ENCODE measurements around the gene RIPOR1. TPM values are rescaled to one million over a fixed set of nuclear protein-coding genes. Genes with fewer than 3 reads are reported as not detected.

RIPOR1 gene
- polyA plus RNA-seq, 1 of the 3 experiments (the other 2 are of a cell fraction) = 24.7 TPM

DNA sequence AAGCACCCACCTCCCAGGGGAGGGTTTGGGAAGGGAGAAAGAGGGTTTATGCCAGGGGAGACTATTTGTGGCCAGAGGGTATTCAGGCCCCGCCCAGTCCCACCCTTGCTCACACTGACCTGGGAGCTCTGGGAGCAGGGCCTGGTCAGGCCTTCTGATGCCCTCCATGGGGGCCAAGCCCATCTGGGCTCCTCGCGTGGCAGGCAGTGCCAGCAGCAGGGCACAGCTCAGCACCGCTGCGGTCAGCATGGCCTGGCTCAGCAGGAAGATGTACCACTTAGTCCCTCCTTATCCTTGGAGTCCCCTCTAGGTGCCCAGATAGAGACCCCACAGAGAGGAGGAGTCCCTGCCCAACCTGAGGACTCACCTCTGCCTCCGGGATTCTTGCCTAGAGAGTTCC, 45.5 kb upstream of the RIPOR1 start, which contains the start of gene AGRP:
TSS of gene AGRP (minus strand) at position 398 of the 400 bp plus-strand sequence. CDS start at position 249, 149 bp downstream.
- Histone ChIP-seq H3F3A (replicated peaks; ENCODE audit: insufficient read depth) (peaks cover 5% of the 10 kb centered on the region), H3K4me3 (ENCODE audit: low read depth in 2 of 2, low read length in 1 of 2) (peak within 1 kb of the TSS; percentile 80 to 100), H3K4me2 (peak within 1 kb of the TSS; percentile 85), H3K9me3 (no peaks in the 10 kb centered on the region), H3K9me2 (no peaks in the 10 kb centered on the region), H4K20me1 (ENCODE audit: insufficient read depth) (peaks cover 11% of the 10 kb centered on the region), H3K79me2 (ENCODE audit: insufficient read depth) (peaks cover 45% of the 10 kb centered on the region), H3K27me3 (ENCODE audit: insufficient read depth) (no peaks in the 10 kb centered on the region), H3K4me1 (ENCODE audit: control insufficient read depth in 1 of 2, insufficient read depth in 2 of 2, low read depth in 1 of 2, low read length in 1 of 2) (peaks cover 6 to 19% of the 10 kb centered on the region in 2 experiments; a peak in 1 of 4 replicates), H3K36me3 (replicated peaks in 1 of 2; ENCODE audit: control insufficient read depth in 1 of 2, insufficient read depth in 2 of 2, low read length in 1 of 2) (peaks cover 0 to 3% of the 10 kb centered on the region in 2 experiments), H3K27ac (ENCODE audit: low read depth in 2 of 2, low read length in 1 of 2) (peak within 1 kb of the TSS in 1 of 2 experiments; percentile 91; a peak in 3 of 4 replicates), H2AFZ (ENCODE audit: low read depth) (peak within 1 kb of the TSS; percentile 91; the same call in 1 of the 2 replicates), H3K9ac (peak within 1 kb of the TSS; percentile 70)
- POLR2A ChIA-PET = no interaction called here
- WGBS (ENCODE audit: low lambda C conversion rate) = 100% methylated on average over 2 of the region's 6 CpGs
- DNase-seq = no peak
- no peak for TF ChIP-seq NRF1 (IDR thresholded peaks at IDR 0.05; ENCODE audit: low read depth, low read length)
- no peak for TF ChIP-seq MXI1 (IDR thresholded peaks at IDR 0.05; ENCODE audit: low read depth, low read length)
- TF ChIP-seq, protein P1, sequence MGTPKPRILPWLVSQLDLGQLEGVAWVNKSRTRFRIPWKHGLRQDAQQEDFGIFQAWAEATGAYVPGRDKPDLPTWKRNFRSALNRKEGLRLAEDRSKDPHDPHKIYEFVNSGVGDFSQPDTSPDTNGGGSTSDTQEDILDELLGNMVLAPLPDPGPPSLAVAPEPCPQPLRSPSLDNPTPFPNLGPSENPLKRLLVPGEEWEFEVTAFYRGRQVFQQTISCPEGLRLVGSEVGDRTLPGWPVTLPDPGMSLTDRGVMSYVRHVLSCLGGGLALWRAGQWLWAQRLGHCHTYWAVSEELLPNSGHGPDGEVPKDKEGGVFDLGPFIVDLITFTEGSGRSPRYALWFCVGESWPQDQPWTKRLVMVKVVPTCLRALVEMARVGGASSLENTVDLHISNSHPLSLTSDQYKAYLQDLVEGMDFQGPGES (IDR thresholded peaks at IDR 0.05; ENCODE audit: low read depth, low read length) = no peak
- TF ChIP-seq FOXM1 (IDR thresholded peaks at IDR 0.05; ENCODE audit: low read depth) = no peak
- no peak for TF ChIP-seq GABPA (IDR thresholded peaks at IDR 0.05; ENCODE audit: low read depth)
- no peak for TF ChIP-seq FOSL2 (IDR thresholded peaks at IDR 0.05; ENCODE audit: borderline replicate concordance, low read depth)
- CTCF ChIA-PET = interaction anchor here (1.5 to 2.9 kb wide), 5 partner anchors 9 to 161 kb away, joined by 5 to 45 read pairs (median 18); partner anchors contain the start of gene CARMIL2

DNA sequence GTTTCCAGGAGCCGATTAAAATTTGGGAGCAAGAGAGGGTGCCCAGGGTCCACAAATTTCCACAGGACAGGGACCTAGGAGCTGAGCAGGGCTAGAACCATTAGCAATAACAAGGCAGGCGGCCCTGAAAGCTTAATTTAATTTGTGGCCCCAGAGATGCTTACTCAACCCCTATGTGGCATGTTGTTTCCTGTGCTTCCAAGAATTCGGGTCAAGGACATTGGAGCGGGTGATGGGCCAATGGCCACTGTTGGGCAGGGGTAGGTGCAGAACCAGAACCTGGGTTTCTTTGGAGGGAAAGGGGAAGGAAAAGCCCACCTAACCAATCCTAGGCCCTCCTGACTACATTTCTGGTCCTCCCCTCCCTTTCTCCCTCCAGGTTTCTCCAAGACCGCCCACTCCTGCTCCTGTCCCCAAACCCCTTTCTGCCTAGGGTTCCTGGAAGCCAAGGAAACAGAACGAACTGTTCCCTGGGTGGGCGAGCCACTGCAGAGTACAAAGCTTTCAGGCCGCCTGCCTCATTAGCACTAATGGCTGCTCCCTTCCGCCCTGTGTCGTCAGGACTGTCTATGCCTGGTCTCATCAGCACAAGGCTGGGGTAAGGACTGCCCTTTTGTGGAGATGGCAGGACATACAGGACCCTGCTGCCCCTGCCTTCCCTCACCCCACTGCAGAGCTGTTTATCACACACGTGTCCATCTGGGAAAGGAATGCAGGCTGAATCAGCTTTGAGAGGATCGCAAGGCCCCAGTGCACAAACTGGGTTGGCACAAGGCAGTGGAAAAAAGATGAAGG, 44.7 kb upstream of the RIPOR1 start:
- H3F3A ChIP-seq (replicated peaks; ENCODE audit: insufficient read depth) = peaks cover 5% of the 10 kb centered on the region
- H4K20me1 ChIP-seq (ENCODE audit: insufficient read depth) = peaks cover 6% of the 10 kb centered on the region
- no peaks in the 10 kb centered on the region for H3K9me3 ChIP-seq
- H3K27ac ChIP-seq (ENCODE audit: low read depth in 2 of 2, low read length in 1 of 2) = no peak overlapping the region
- no peak overlapping the region for H3K9ac ChIP-seq
- peaks cover 0 to 3% of the 10 kb centered on the region in 2 experiments for H3K36me3 ChIP-seq (replicated peaks in 1 of 2; ENCODE audit: control insufficient read depth in 1 of 2, insufficient read depth in 2 of 2, low read length in 1 of 2)
- peaks cover 6 to 19% of the 10 kb centered on the region in 2 experiments; a peak in 1 of 4 replicates for H3K4me1 ChIP-seq (ENCODE audit: control insufficient read depth in 1 of 2, insufficient read depth in 2 of 2, low read depth in 1 of 2, low read length in 1 of 2)
- H3K4me2 ChIP-seq = no peak overlapping the region
- ChIA-PET CTCF (interaction anchor here (0.9 to 7.4 kb wide), 4 partner anchors 32 to 161 kb away, joined by 3 to 57 read pairs (median 8); partner anchors contain the start of gene CARMIL2), POLR2A (no interaction called here)
- 88% methylated on average over 12 of the region's 12 CpGs for WGBS (ENCODE audit: low lambda C conversion rate)
- DNase-seq = no peak
- TF ChIP-seq TEAD4 (IDR thresholded peaks at IDR 0.05; ENCODE audit: borderline replicate concordance, insufficient read depth) = no peak
- no peak for TF ChIP-seq RFX5 (IDR thresholded peaks at IDR 0.05; ENCODE audit: low read length)
- TF ChIP-seq, protein P2, sequence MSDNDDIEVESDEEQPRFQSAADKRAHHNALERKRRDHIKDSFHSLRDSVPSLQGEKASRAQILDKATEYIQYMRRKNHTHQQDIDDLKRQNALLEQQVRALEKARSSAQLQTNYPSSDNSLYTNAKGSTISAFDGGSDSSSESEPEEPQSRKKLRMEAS (IDR thresholded peaks at IDR 0.05; ENCODE audit: low read depth) = no peak
- TF ChIP-seq, protein P3, sequence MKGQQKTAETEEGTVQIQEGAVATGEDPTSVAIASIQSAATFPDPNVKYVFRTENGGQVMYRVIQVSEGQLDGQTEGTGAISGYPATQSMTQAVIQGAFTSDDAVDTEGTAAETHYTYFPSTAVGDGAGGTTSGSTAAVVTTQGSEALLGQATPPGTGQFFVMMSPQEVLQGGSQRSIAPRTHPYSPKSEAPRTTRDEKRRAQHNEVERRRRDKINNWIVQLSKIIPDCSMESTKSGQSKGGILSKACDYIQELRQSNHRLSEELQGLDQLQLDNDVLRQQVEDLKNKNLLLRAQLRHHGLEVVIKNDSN (IDR thresholded peaks at IDR 0.05; ENCODE audit: borderline replicate concordance, low read depth) = no peak
- no peak for TF ChIP-seq TAF1 (IDR thresholded peaks at IDR 0.05; ENCODE audit: borderline replicate concordance, low read depth, low read length)
- no peak for TF ChIP-seq FOXM1 (IDR thresholded peaks at IDR 0.05; ENCODE audit: low read depth)
- TF ChIP-seq ELF1 (IDR thresholded peaks at IDR 0.05) = no peak
- TF ChIP-seq, protein P4, sequence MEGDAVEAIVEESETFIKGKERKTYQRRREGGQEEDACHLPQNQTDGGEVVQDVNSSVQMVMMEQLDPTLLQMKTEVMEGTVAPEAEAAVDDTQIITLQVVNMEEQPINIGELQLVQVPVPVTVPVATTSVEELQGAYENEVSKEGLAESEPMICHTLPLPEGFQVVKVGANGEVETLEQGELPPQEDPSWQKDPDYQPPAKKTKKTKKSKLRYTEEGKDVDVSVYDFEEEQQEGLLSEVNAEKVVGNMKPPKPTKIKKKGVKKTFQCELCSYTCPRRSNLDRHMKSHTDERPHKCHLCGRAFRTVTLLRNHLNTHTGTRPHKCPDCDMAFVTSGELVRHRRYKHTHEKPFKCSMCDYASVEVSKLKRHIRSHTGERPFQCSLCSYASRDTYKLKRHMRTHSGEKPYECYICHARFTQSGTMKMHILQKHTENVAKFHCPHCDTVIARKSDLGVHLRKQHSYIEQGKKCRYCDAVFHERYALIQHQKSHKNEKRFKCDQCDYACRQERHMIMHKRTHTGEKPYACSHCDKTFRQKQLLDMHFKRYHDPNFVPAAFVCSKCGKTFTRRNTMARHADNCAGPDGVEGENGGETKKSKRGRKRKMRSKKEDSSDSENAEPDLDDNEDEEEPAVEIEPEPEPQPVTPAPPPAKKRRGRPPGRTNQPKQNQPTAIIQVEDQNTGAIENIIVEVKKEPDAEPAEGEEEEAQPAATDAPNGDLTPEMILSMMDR (IDR thresholded peaks at IDR 0.05) = no peak
- no peak for TF ChIP-seq RAD21 (IDR thresholded peaks at IDR 0.05; ENCODE audit: low read length)
- no peak for TF ChIP-seq NFIC (IDR thresholded peaks at IDR 0.05; ENCODE audit: borderline replicate concordance)
- no peak for TF ChIP-seq SIN3A (IDR thresholded peaks at IDR 0.05; ENCODE audit: borderline replicate concordance, low read depth, low read length)
- TF ChIP-seq FOSL2 (IDR thresholded peaks at IDR 0.05; ENCODE audit: borderline replicate concordance, low read depth) = no peak
- no peak for TF ChIP-seq SMC3 (IDR thresholded peaks at IDR 0.05; ENCODE audit: low read depth, low read length)
- TF ChIP-seq, protein P5, sequence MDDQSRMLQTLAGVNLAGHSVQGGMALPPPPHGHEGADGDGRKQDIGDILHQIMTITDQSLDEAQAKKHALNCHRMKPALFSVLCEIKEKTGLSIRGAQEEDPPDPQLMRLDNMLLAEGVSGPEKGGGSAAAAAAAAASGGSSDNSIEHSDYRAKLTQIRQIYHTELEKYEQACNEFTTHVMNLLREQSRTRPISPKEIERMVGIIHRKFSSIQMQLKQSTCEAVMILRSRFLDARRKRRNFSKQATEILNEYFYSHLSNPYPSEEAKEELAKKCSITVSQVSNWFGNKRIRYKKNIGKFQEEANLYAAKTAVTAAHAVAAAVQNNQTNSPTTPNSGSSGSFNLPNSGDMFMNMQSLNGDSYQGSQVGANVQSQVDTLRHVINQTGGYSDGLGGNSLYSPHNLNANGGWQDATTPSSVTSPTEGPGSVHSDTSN (IDR thresholded peaks at IDR 0.05) = no peak
- H3K27me3 ChIP-seq (ENCODE audit: insufficient read depth) = no peaks in the 10 kb centered on the region
- H3K9me2 ChIP-seq = no peaks in the 10 kb centered on the region
- no peak overlapping the region for H3K4me3 ChIP-seq (ENCODE audit: low read depth in 2 of 2, low read length in 1 of 2)
- H2AFZ ChIP-seq (ENCODE audit: low read depth) = no peak overlapping the region
- peaks cover 38% of the 10 kb centered on the region for H3K79me2 ChIP-seq (ENCODE audit: insufficient read depth)

All from SK-N-SH (cell line).